Cardiac atrium fibroblast (primary cell): Measurements from ENCODE around the gene TUBB8B. TPM values are rescaled to one million over a fixed set of nuclear protein-coding genes. Genes with fewer than 3 reads are reported as not detected.

Experiments used
- total RNA-seq: library from RNA; depleted of rRNA; stranded (reverse); fragments of >200 nt; gene quantifications from 2 replicates; pipeline ENCODE4 v1.2.3, GENCODE V29; 2015

Gene TUBB8B
- not detected in 2 replicates for total RNA-seq

DNA sequence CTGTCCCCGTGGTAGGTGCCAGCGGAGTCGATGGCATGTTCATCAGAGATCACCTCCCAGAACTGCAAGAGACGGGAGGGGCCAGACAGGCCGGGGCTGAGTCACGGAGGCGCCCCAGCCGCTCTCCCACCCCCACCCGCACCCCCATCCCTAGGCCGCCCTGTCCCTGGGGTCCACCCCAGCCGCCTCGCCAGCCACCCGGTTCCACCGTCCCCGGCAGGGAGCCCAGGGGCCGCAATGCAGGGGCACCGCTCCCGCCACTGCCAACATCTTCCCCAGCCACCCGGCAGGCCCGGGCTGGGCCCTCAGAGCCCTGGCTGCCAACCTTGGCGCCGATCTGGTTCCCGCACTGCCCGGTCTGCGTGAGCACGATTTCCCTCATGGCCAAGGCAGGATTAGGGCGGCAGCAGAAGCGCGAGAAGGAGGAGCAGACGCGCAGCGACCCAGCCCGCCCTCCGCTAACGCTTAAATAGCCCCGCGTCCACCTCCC lies at the start of gene TUBB8B:
TSS of gene TUBB8B (minus strand) at position 440 of the 490 bp plus-strand sequence. CDS start at position 382, 58 bp downstream.

Other genes with a start within 250 kb of the TUBB8B start
- 14.4 and 17.0 TPM in 2 replicates for gene USP14, start 108.9 kb upstream of the TUBB8B start, total RNA-seq
- 11.0 and 17.0 TPM in 2 replicates for gene THOC1, start 218.4 kb upstream of the TUBB8B start, total RNA-seq